Fibroblast of skin of right quadriceps (primary cell): ENCODE results near the gene ACAP1.

Experiments
- DNase-seq: peaks from one replicate; pipeline ENCODE4 v3.0.0-alpha.2; 2013

ACAP1 gene

GRCh38 chr17:7336240-7337175 is at the start of gene ACAP1:
Gene ACAP1 (plus strand): TSS chr17:7336529. CDS start chr17:7336735, 206 bp downstream.
- DNase-seq: no peak

- no peak for DNase-seq
Measured at GRCh38 chr17:7289256-7290032, 46.9 kb upstream of the ACAP1 start.

- no peak for DNase-seq
Measured at GRCh38 chr17:7290166-7290565, 46.2 kb upstream of the ACAP1 start.

GRCh38 chr17:7290685-7291084 is 45.6 kb upstream of the ACAP1 start:
- DNase-seq: no peak

GRCh38 chr17:7292194-7292593 is 44.1 kb upstream of the ACAP1 start:
- no peak for DNase-seq

GRCh38 chr17:7292729-7293128 is 43.6 kb upstream of the ACAP1 start:
- no peak for DNase-seq

- DNase-seq: no peak
Measured at GRCh38 chr17:7293159-7293558, 43.2 kb upstream of the ACAP1 start.

- no peak for DNase-seq
Measured at GRCh38 chr17:7293816-7294613, 42.3 kb upstream of the ACAP1 start.

- DNase-seq: peak; percentile 21
Measured at GRCh38 chr17:7294614-7295153, 41.6 kb upstream of the ACAP1 start, which contains the start of gene YBX2. Gene YBX2 (minus strand): TSS chr17:7294639. CDS start chr17:7294500, 139 bp downstream.

- no peak for DNase-seq
Measured at GRCh38 chr17:7295230-7296180, 40.8 kb upstream of the ACAP1 start.

- DNase-seq: peak; percentile 68
Measured at GRCh38 chr17:7296189-7296861, 40.0 kb upstream of the ACAP1 start.

- DNase-seq: no peak
Measured at GRCh38 chr17:7304179-7304578, 32.1 kb upstream of the ACAP1 start.

- peak; percentile 100 for DNase-seq
Measured at GRCh38 chr17:7306911-7307685, 29.2 kb upstream of the ACAP1 start, which contains the start of gene EIF5A. Gene EIF5A (plus strand): TSS chr17:7307628. CDS start chr17:7309636, 2,008 bp downstream.

- peak; percentile 28 for DNase-seq
Measured at GRCh38 chr17:7307686-7308624, 28.4 kb upstream of the ACAP1 start.

- DNase-seq: peak; percentile 79
Measured at GRCh38 chr17:7308625-7309433, 27.5 kb upstream of the ACAP1 start.

- no peak for DNase-seq
Measured at GRCh38 chr17:7309628-7310027, 26.7 kb upstream of the ACAP1 start.

- DNase-seq: no peak
Measured at GRCh38 chr17:7311110-7311705, 25.1 kb upstream of the ACAP1 start.
